Measurements from ENCODE around the gene RPL31.

The RPL31 gene

GRCh38 chr2:100956081-100956480 is 46.0 kb upstream of the RPL31 start:
- H3K4me3 ChIP-seq (ENCODE audit: low read depth in 1 of 2, low read length in 1 of 2), result no peak overlapping the region
- H3K9me3 ChIP-seq, result no peaks in the 10 kb centered on the region
- H3K36me3 ChIP-seq, result no peaks in the 10 kb centered on the region
- TF ChIP-seq CTCF (IDR thresholded peaks at IDR 0.05), result no peak
- peaks cover 21% of the 10 kb centered on the region for H3K27me3 ChIP-seq
- H3K4me1 ChIP-seq (ENCODE audit: control insufficient read depth in 1 of 2, insufficient read depth in 1 of 2, low read depth in 1 of 2, low read length in 1 of 2), result no peaks in the 10 kb centered on the region
- no peak overlapping the region for H3K27ac ChIP-seq

- TF ChIP-seq CTCF (IDR thresholded peaks at IDR 0.05), result no peak
- H3K4me3 ChIP-seq (ENCODE audit: low read depth in 1 of 2, low read length in 1 of 2), result no peak overlapping the region
- H3K36me3 ChIP-seq, result no peaks in the 10 kb centered on the region
- peaks cover 23% of the 10 kb centered on the region for H3K27me3 ChIP-seq
- no peak overlapping the region for H3K27ac ChIP-seq
- H3K4me1 ChIP-seq (ENCODE audit: control insufficient read depth in 1 of 2, insufficient read depth in 1 of 2, low read depth in 1 of 2, low read length in 1 of 2), result no peaks in the 10 kb centered on the region
- H3K9me3 ChIP-seq, result no peaks in the 10 kb centered on the region
These were observed 44.0 kb upstream of the RPL31 start for GRCh38 chr2:100957996-100958653.

- no peak for TF ChIP-seq CTCF (IDR thresholded peaks at IDR 0.05)
- H3K9me3 ChIP-seq, result no peaks in the 10 kb centered on the region
- no peak overlapping the region for H3K27ac ChIP-seq
- no peaks in the 10 kb centered on the region for H3K4me1 ChIP-seq (ENCODE audit: control insufficient read depth in 1 of 2, insufficient read depth in 1 of 2, low read depth in 1 of 2, low read length in 1 of 2)
- no peaks in the 10 kb centered on the region for H3K36me3 ChIP-seq
- H3K27me3 ChIP-seq, result peaks cover 23% of the 10 kb centered on the region
- no peak overlapping the region for H3K4me3 ChIP-seq (ENCODE audit: low read depth in 1 of 2, low read length in 1 of 2)
These were observed 42.7 kb upstream of the RPL31 start for GRCh38 chr2:100959225-100959880.

- no peaks in the 10 kb centered on the region for H3K9me3 ChIP-seq
- no peak for TF ChIP-seq CTCF (IDR thresholded peaks at IDR 0.05)
- peaks cover 23% of the 10 kb centered on the region for H3K27me3 ChIP-seq
- no peaks in the 10 kb centered on the region for H3K36me3 ChIP-seq
- H3K4me3 ChIP-seq (ENCODE audit: low read depth in 1 of 2, low read length in 1 of 2), result no peak overlapping the region
- H3K27ac ChIP-seq, result no peak overlapping the region
- no peaks in the 10 kb centered on the region for H3K4me1 ChIP-seq (ENCODE audit: control insufficient read depth in 1 of 2, insufficient read depth in 1 of 2, low read depth in 1 of 2, low read length in 1 of 2)
These were observed 41.4 kb upstream of the RPL31 start for GRCh38 chr2:100960688-100961087.

GRCh38 chr2:100962366-100963025 is 39.6 kb upstream of the RPL31 start:
- H3K9me3 ChIP-seq, result no peaks in the 10 kb centered on the region
- H3K27me3 ChIP-seq, result peaks cover 17% of the 10 kb centered on the region
- H3K4me3 ChIP-seq (ENCODE audit: low read depth in 1 of 2, low read length in 1 of 2), result no peak overlapping the region
- H3K27ac ChIP-seq, result no peak overlapping the region
- TF ChIP-seq CTCF (IDR thresholded peaks at IDR 0.05), result no peak
- no peaks in the 10 kb centered on the region for H3K36me3 ChIP-seq
- H3K4me1 ChIP-seq (ENCODE audit: control insufficient read depth in 1 of 2, insufficient read depth in 1 of 2, low read depth in 1 of 2, low read length in 1 of 2), result no peaks in the 10 kb centered on the region

All from neutrophil (primary cell).